CD4-positive, alpha-beta T cell treated with Interleukin-15 for 1 hour (primary cell): ENCODE results near the gene GABRB1.
"Not testable (repeated sequence)": the region's sequence is repeated elsewhere in the genome, so short reads cannot be mapped to it uniquely, and the experiment has no call there.

ENCODE experiments used
- DNase-seq: peaks from one replicate; pipeline ENCODE4 v3.0.0-alpha.2; 2020

Gene GABRB1

DNA sequence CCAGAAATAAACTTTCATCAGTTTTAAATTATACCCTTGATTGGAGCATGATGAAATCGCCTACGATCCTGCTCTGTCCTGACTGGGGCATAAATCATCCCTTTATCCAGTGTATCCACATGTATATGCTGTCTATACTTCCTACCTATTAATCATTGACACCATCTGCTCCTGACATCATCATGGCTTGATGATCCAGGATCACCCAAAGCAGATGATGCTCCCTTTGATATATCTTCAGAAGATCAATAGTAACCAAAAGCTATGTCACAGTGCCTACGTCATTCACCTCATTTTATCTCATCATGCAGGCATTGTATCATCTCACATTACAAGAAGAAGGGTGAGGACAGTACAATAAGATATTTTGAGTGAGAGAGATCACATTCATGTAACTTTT is 294.7 kb downstream of the GABRB1 start:
- no peak for DNase-seq

- no peak for DNase-seq
These were observed 299.5 kb downstream of the GABRB1 start for GRCh38 chr4:47330866-47331265.

DNA sequence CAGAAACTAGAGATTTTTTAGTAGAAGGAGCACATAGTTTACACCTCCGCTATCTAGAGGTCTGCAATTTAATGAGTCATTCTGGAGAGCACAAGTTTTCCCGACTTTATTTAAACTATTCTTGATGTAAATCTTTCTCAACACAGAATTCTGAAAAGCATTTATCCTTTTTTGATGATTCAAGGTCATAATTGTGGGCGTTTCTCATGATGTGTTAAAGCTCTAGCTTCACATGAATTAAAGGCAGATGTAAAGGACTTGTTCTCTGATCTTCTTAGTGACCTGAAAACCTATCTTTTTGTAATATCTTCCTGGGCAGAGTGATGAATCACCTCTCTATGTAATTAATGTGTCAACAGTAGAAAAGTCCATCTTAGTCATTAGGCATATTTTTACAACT is 303.3 kb downstream of the GABRB1 start:
- DNase-seq: no peak

- no peak for DNase-seq
These were observed 306.5 kb downstream of the GABRB1 start for GRCh38 chr4:47337893-47338292.

DNA sequence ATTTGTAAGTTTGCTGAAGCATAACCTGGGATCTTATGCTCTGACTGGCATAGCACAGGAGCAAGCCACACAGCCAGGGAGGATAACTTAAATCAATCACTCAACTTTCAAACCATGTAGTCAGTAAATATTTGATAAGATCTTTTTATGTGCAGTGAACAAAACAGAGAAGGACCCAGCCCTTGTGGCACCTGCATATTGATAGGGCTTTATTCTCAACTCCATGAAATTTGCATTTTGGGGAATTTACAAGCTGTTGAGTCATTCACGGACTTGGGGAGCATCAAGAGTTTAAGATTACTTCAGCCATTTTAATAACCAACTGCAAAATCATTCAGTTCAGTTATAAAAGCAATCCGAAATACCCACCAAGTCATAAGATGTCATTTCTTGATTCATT is 309.5 kb downstream of the GABRB1 start:
- DNase-seq: no peak

- DNase-seq: no peak
These were observed 311.4 kb downstream of the GABRB1 start for GRCh38 chr4:47342796-47343195.

DNA sequence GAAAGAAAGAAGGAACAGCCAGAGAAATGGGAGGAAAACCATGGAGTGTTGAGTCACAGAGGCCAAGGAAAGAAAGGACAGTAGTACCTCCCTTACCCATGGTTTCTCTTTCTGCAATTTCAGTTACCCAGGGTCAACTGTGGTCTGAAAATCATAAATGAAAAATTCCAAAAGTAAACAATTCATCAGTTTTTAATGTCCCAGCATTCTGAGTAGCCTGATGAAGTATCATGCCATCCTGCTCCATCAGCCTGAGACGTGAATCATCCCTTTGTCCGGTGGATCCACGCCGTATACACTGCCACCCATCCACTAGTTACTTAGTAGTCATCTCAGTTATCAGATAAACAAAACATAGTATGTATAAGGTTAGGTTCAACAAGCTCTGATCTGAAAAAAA is 318.0 kb downstream of the GABRB1 start:
- no peak for DNase-seq

DNA sequence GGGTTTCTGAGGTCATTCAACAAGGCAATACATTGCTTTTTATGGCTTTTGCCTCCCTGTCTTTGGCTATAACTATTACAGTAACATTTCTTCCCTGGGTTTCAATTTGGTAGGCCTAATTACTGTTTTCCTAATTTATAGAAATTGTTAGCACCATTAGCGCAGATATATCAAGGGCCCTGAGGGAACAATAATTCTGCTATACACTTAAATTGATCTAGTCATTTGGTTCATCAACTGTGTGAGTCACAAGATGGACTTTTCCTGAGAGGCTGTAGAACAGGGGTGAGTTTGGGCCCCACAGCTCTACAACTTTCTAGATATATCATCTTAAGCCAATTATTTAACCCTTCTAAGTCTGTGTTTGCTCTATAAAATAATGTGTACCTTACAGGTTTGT is 324.2 kb downstream of the GABRB1 start:
- no peak for DNase-seq

- no peak for DNase-seq
These were observed 328.5 kb downstream of the GABRB1 start for GRCh38 chr4:47359891-47360290.

GRCh38 chr4:47367761-47368160 is 336.4 kb downstream of the GABRB1 start:
- DNase-seq: no peak

GRCh38 chr4:47368211-47368610 is 336.8 kb downstream of the GABRB1 start:
- no peak for DNase-seq

DNA sequence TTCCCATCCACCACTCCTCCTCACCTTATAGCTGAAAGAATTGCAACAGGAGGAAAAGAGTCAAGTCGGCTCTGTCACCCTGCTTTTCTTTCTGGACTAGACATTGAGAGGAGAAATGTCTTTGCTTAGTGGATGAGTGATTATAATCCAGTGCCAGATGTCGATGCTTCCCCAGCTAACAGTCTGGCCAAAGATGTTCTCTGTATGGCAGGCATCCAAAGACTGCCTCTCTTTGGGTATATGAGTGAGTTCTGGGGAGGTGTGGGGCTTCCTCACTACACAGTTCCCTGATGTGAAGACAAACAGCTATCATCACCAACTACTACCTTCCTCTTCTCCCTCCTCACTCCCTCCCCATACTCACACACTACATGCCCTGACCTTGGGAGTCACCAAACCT is 341.2 kb downstream of the GABRB1 start:
- DNase-seq: no peak

GRCh38 chr4:47373174-47373573 is 341.8 kb downstream of the GABRB1 start:
- DNase-seq: no peak

DNA sequence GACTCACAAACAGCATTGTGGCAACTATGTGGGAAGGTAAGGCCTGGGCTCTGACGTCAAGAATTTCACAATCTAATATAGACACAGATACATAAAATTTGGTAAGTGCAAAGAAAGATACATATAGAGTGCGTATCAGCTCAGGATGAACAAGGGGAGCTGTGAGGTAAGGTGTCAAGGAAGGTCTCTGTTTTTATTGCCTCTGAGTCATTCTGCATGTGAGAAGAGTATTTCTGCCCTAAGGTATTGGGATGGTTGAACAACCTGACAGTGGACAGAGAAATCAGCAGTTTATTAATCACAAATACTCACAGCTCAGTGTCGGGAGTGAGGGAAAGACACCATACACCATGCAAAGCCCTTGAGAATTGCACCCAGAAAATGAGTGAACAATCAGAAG is 342.3 kb downstream of the GABRB1 start:
- DNase-seq: no peak

DNA sequence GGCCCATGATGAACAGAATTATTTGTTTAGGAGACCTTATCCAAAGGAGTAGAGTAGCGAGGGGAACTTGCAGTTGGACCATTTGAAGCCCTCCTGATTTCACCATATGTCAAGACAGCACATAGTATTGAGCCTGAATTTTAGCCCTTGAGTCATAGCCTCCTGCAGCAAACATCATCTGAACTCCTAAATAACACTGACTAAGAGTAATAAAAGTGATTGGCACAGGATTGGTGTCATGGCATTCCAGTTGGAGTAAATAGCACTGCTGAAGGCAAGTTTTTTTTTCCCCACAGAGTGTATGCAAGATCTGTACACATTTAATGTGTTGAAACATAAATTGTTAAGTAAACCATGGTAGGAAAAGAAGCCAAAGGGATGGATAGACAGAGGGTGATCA is 343.1 kb downstream of the GABRB1 start:
- no peak for DNase-seq

DNA sequence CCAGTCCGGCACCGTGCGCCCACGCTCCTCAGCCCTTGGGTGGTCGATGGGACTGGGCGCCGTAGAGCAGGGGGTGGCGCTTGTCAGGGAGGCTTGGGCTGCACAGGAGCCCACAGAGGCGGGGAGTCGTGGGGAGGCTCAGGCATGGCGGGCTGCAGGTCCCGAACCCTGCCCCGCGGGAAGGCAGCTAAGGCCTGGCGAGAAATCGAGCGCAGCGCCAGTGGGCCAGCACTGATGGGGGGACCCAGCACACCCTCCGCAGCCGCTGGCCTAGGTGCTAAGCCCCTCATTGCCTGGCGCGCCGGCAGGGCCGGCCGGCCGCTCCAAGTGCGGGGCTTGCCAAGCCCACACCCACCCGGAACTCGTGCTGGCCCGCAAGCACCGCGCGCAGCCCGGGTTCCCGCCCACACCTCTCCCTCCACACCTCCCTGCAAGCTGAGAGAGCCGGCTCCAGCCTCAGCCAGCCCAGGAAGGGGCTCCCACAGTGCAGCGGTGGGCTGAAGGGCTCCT is 346.7 kb downstream of the GABRB1 start:
- not testable (repeated sequence) for DNase-seq

GRCh38 chr4:47381172-47381571 is 349.8 kb downstream of the GABRB1 start:
- no peak for DNase-seq

- no peak for DNase-seq
These were observed 351.5 kb downstream of the GABRB1 start for GRCh38 chr4:47382846-47383360.

GRCh38 chr4:47383829-47384427 is 352.6 kb downstream of the GABRB1 start:
- DNase-seq: no peak

DNA sequence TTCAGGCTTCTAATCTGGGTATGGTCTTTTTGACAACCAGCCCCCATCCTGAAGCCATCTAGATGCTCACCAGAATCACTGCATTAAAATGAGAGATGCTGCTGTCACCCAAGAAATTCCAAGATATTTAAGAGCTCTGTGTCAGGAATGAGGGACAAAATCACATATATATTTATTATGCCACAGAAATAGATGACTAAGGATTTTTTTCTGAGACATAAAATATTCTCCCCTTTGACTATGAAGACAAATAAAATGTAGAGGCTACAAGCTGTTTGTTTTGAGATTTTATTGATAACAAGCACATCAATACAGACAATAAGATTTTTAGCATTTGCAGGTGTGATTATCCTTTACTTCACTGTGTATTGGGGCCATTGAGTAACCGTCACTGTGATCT is 354.8 kb downstream of the GABRB1 start:
- no peak for DNase-seq

- no peak for DNase-seq
These were observed 355.3 kb downstream of the GABRB1 start for GRCh38 chr4:47386561-47387235.

DNA sequence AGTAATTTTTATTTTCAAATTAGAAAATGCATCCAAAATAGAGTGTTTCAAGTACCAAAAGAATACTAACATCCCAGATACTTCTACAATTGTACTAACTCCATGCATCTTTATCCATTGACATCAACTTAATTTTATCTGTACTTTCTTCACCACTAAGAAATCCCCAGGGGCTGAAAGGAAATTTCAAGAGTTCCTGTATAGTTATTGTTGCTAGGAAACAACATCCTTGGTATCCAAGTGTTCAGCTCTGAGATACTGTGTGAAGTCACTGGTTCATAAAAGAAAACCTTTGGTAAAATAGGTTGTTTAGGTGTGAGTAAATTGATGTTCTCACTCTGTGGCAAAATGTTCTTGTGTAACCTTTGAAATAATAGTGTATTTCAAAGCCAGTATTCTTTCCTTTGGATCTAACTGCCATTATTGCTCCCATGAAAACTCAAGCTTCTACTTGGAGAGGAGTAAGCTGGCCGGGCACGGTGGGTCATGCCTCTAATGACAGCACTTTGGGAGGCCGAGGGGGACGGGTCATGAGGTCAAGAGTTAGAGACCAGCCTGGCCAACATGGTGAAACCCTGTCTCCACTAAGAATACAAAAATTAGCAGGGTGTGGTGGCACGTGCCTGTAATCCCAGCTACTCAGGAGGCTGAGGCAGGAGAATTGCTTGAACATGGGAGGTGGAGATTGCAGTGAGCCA is 359.2 kb downstream of the GABRB1 start:
- DNase-seq: no peak

DNA sequence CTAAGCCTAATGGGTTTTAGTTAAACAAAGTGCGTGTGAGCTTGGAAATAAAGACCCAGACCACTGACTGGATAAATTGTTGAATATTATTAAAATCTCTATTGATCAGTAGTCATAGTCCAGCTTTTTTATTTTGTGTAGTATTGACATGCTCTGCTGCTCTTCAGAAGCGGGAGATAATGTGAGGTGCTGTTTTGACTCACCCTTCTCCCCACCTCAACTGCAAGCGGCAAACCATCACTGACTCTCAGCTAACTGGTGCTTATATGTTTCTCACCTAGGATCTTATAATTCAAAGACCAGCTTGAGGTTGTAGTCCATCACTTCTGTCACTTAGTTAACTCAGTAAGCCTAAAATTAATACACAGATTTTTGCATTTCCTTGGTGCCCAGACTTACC is 359.9 kb downstream of the GABRB1 start:
- DNase-seq: no peak

DNA sequence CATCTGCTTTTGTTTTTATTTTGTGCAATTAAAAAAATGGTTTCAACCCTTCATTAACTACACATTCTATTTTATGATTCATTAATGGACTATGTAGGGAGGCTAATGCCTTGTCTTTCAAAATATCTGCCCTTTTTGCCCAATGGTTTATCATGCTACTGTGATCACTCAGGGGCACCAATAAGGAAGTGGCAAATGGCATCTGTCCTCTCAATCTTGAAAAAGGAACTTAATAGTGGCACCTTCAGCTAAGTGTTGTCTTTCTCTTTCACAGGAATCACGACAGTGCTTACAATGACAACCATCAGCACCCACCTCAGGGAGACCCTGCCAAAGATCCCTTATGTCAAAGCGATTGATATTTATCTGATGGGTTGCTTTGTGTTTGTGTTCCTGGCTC is 375.0 kb downstream of the GABRB1 start:
- DNase-seq: no peak
